Stimulated activated CD4-positive, alpha-beta T cell treated with anti-CD3 and anti-CD28 coated beads, Interleukin-2, amount 100 ng/mL, for 4 hours (primary cell): ENCODE results near the gene NAA16.
A peak's percentile ranks its signal among the peaks of the same experiment; 100 is the strongest.
"Not testable (repeated sequence)": the region's sequence is repeated elsewhere in the genome, so short reads cannot be mapped to it uniquely, and the experiment has no call there.

ENCODE experiments used
- DNase-seq: peaks from one replicate; pipeline ENCODE4 v3.0.0-alpha.2; 2020; ENCODE audit warnings: low read depth

Gene NAA16

DNA sequence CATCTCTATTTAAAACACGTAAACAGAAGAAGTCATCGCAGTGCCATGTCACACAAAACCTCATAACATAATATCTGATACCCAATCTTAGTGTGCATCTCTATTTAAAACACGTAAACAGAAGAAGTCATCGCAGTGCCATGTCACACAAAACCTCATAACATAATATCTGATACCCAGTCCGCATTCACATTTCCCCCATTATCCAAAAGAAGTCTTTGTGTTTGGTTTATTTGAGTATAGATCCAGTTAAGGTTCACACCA lies 45.2 kb downstream of the NAA16 start:
- DNase-seq, result not testable (repeated sequence)

DNA sequence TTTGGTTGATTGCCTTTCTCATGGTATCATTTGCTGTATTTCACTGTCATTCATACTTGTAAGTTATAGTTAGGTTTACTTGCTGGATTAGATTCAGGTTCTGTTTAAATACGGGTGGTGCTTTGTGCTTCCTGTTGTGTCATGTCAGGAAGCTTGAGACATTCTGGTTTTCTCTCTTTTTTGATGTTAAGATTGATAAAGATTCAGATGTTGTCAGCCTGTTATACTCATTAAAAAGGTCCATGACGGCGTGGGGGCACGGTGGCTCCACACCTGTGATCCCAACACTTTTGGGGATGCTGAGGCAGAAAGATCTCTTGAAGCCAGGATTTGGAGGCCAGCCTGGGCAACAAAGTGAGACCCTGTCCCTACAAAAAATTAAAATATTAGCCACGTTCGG lies 45.7 kb downstream of the NAA16 start:
- peak; percentile 10 for DNase-seq

DNA sequence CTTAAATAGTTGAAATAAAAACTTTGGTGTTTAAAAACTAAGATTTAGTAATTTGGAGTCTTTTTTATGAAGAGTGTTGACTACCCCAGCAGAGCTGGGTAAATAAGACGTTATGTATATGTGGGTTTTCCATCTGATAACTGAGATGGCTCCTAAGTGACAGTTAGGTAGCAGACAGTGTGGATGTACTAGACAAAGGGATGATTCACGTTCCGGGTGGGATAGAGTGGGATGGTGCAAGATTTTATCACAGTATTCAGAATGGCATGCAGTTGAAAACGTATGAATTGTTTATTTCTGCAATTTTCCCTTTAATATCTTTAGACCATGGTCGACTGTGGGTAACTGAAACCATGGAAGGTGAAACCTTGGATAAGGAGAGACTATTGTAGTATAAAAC lies 50.4 kb downstream of the NAA16 start:
- DNase-seq, result no peak

DNA sequence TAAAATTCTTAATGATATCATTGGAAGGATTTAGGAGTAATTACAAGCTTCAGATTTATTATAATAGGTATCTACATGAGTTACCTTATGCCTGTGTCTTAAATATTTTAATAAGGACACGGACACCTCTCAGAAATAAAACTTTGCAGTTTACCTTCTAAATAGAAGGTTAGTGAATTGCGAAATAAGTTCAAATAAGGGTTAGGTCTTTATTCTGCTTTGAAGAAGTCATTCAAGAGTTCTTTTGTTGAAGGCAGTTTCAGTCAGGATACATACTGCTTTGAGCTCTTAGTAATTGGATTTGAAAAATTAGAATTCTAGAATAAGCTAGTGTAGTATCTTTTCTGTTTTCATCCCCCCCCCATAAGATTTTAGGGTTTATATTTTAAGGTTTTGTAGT lies 53.0 kb downstream of the NAA16 start:
- DNase-seq, result no peak

DNA sequence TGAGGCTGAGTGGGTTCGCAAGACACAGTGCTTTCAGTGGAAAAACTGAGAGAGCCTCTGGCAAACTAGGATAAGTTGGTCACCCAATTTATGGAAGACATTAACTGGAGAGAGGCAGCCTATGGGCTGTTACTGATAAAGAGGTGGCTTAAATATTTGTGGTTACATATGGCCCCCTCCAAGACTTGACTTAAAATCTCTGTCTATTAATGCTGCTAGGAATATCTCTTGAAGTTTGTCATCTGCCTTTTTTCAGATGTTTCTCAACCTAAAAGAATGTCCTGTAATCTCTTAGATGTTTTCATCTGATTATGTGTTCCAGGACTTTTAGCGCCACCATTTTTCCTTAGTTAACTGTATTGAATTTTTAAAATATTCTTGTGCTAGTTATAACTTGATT lies 54.6 kb downstream of the NAA16 start:
- DNase-seq, result no peak

DNA sequence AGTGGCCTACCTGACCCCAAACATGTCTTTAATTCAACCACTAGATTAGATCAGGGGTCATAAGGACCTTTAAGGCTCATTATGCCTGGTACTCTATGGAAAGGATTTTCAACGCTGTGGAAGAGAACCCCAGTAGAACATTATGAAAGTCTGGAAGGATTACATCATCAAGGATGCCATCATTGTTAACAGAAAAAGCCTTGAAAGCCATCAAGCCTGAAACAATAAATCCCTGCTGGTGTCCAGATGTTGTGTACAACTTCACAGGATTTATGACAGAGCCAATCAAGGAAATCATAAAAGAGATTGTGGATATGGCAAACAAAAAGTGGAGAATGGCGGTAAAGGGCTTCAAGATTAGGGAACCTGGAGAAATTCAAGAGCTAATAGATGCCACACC lies 59.7 kb downstream of the NAA16 start:
- DNase-seq, result no peak

DNA sequence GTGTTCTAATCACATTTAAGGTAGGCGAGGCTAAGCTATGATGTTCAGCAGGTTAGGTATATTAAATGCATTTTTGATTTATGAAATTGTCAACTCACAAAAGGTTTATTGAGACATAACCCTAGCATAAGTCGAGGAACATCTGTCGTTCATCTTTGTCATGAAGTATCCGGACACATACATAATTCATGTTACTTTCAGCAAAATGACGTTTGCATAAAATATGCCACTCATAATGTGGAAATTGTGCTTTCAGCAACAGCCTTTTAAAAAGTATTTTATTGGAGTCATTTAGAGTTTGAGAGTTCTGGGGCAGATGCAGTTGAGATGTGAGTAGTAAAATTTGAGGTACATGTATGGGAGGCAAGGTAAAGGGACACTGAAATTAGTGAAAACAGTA lies 66.4 kb downstream of the NAA16 start:
- DNase-seq, result no peak

DNA sequence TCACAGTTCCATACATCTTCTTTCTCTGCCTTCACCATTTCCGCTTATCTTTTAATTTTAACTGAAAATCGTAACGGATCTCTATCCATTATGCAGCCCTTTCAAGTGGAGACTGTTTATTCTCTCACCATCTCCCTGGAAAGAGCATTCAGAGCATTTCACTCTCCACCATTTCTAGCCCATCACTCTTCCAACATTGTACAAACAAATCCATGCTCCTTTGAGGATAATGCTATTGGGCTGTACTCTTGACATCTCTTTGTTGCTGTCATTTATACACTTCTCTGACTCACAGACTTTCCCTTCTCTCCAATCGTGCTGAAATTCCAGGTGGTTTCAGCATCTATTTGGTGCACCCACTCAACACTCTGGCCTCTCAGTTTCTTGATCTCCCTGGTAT lies 71.4 kb downstream of the NAA16 start:
- no peak for DNase-seq

DNA sequence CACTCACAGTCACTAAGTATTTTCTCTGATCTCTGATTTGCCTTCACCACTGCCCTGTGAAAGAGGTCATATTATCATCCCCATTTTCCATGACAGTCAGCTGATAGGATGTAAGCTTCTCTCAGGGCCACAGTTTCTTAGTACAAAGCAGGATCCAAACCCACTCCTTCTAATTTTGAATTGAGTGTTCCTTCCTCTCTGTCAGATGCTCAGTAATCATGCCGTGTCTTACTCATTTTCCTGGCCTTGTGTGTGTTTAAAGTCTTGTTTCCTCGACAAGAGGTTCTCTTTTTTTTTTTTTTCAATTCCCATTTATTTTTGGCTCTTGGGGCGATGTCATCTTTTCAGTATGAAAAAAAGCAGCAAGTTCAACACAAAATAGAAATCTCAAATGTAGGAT lies 72.3 kb downstream of the NAA16 start:
- no peak for DNase-seq

DNA sequence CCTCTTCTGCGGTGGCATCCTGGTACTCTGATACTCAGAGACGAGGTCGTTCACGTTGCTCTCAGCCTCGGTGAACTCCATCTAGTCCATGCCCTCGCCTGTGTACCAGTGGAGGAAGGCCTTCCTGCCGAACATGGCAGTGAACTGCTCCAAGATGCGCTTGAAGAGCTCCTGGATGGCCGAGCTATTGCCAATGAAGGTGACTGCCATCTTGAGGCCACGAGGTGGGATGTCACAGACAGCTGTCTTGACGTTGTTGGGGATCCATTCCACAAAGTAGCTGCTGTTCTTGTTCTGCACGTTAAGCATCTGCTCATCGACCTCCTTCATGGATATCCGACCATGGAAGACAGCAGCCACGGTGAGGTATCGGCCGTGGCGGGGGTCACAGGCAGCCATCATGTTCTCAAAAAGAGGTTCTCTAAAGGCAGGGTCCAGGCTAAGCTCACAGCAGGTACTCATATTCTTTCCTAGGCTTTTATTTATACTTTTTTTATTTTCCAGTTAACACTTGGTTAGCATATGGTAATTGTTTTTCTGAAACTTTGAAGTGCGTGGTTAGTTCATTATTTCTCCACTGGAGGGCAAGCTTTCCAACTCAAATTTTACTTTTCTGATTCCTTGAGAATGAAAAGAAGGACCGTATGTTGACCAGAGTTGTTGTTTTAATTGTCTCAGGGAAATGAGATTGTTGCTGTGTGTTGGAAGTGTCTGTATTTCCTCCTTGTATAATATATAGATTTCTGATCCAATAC lies 73.9 kb downstream of the NAA16 start:
- DNase-seq, result no peak

DNA sequence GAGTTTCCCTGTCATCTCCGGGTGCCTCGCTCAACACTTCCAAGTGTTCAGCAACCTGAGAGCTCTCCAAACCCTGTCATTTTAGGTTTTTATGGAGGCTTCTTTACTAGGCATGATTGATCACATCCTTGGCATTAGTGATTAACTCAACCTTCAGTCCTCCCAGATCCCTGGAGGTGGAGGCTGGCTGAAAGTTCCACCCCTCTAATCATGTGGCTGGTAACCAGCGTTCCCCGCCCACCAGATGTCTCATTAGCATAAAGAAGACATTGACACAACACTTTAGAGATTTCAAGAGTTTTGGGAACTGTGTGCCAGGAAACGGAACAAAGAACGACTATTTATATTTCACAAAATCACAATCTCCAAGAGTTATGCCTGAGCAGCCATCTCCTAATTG lies 75.1 kb downstream of the NAA16 start:
- no peak for DNase-seq

DNA sequence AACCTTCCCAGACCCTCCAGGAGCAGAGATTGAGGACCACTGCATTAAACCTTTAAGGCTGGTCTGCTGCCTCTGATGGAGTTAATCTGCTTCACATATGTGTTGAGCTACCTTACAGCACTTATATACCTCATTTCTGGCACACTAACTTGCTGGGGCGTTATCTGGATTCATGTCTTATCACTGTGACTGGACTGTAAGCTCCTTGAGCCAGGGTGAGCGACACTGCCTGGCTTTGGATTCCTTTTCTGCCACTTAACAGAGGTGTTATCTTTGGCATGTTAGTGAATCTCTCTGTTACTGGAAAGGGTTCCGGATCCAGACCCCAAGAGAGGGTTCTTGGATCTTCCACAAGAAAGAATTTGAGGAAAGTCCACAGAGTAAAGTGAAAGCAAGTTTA lies 76.5 kb downstream of the NAA16 start:
- no peak for DNase-seq

DNA sequence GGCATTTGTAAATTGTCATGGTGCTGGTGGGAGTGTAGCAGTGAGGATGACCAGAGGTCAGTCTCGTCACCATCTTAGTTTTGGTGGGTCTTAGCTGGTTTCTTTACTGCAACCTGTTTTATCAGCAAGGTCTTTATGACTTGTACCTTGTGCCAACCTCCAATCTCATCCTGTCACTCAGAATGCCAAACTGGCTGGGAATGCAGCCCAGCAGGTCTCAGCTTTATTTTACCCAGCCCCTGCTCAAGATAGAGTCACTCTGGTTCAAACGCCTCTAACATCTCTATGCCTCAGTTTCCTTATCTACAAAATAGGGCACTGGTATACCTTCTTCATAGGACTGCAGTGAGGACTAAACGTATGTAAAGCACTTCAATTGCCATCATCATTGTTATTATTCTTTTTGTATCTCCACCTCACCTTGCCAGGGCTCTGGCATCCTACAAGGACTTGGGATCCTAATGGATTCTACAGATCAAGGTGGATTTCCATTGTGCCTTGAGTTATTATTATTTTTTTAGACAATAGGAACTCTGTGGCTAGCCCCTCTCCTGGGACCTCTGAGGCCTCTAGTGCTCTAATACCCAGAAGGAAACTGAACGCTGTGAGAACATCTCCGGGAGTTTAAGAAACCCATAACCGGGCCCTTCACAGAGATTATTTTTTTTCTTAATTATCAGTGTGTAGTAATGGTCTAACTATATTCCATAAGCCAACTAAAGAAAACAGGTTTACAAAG lies 77.2 kb downstream of the NAA16 start:
- DNase-seq, result no peak

DNA sequence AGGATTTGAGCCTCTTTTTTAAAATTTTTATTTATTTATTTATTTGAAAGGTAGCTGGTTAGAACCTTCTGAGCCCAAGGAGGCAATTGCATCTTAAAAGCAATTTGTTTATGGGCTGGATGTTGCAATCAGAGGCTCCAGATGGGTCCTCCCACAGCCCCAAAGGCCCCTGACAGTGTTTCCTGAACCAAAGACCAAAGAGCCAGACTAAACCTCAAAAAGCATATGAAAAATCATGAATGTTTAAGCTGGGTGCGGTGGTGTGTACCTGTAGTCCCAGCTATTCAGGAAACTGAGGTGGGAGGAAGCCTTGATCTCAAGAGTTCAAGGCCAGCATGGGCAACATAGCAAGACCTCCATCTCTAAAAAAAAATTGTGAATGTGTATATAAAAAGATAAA lies 78.5 kb downstream of the NAA16 start:
- DNase-seq, result no peak

DNA sequence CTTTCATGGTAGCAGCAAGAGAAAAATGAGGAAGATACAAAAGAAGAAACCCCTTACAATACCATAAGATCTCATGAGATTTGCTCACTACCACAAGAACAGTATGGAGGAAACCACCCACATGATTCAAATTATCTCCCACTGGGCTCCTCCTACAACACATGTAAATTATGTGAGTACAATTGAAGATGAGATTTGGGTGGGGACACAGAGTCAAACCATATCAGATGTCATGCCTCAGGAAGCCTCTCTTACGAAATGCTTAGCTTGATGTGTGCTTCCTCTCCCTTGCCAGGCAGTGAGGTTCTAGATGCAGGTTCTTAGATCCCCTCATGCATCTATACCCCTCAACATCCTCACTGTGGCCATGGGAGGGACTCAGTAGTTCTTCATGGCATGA lies 83.1 kb downstream of the NAA16 start:
- no peak for DNase-seq

DNA sequence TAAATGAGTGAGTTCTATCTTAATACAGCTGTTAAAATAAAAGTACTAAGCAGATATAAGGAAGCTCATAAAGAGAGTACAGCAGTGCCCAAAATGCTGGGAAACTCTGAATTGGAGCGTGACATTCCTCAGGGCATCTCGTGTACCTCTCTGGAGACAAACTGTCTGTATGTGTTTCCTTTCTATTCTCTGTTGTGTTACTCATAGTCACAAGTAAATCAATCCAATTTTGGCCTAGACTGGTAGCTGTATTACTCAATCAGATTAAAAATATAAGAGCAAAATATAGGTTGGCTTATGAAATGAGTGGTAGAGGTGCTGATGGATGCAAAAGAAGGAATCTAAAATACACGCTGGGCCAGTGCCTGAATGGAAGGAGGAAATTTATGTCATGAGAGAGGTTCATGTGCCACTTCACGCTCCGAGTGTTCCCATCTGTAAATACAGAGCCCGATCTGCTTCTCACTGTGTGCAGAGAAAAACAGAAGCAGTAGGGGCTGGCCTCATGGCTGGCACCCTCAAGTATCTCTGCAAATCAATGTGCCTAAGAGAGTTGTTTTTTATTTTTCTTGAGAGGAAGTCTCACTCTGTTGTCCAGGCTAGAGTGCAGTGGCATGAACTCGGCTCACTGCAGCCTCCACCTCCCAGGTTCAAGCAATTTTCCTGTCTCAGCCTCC lies 87.6 kb downstream of the NAA16 start:
- DNase-seq, result no peak

DNA sequence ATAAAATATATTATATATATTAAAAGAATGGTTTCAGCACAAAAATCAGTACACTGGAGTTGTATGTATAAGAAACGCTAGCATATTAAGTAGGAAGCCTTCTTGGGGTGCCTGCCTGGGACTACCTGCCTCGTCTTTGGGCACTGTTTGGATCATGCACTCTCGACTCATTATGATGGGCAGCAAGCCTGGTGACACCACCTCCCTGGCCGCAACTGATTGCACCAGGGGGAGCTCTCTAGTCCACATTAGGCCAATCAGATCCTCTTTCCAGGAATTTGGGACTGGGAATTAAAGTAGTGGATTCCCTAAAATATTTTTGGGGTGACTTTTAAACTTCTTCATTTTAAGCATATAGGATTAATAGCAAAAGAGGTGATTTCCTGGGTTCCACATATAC lies 90.3 kb downstream of the NAA16 start:
- DNase-seq, result no peak

DNA sequence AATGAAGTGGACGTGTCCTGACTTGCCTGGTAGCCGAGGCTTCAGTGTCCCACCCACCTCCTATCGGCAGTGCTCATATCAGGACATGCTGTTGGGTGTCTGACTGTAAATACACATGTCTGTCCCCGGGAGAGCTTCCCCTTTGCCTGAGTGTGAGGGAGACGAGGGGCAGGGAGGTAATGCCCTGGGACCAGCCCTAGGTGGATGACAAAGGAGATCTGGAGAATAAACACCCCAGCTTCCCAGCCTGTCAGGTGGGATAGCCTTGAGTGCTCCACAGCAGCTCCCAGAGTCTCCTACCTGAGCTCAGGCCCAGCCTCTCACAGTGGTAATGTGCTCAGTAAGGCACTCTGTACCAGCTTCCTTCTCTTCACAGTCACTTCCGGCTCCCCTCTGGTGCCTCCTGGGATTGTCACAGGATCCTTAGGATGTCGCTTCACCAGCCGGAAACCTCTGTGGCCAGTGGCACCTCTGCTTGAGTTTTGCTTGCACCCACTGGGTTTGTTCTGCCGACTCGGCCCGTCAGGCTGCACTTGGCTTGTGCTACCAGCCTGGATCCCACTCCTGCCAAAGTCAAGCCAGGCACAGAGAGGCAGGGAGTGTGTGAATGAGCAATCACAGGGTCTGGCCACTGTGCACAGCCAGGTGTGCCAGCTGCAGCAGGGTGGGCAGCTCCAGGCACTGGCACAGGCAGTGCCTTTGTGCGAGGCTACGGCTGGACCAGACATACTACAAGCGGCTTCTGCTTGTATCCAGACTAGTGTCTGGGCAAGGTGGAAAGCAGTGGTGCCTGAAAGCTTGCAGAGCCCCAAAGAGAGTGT lies 91.8 kb downstream of the NAA16 start:
- DNase-seq, result no peak

DNA sequence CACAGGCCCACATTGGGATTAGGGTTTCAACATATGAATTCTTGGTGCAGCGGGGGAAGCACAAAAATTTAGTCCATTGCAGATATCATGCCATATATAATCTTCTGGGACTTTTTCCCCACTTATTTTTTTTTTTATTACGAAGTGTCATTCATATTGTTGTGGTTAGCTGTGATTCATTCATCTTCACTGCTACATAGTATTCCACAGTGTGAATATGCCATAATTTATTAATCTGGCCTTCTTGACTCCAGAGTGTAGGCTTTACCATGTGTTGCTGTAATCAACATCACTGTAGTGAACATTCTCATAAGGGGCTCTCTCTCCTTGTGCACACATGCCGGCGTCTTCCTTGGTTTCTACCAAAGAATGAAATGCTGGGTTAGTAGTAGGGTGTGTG lies 92.9 kb downstream of the NAA16 start:
- DNase-seq, result no peak

DNA sequence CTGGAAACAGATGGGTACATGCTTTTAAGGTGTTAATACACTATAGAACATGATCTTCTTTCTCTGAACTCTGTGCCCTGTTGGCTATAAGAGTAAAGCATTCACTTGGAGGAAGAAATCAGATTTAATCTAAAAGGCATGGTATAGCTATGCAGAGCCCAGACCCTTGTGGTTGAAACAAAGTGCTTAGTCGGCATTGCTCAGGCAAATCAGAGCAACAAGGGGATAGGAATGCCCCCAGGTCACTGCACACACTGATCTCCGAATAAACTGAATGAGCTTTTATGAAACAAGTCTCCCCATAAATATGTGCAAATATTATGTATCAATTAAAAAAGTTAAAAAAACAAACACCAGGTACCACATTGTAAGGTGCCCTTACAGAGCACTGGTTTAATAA lies 94.3 kb downstream of the NAA16 start:
- DNase-seq, result no peak

DNA sequence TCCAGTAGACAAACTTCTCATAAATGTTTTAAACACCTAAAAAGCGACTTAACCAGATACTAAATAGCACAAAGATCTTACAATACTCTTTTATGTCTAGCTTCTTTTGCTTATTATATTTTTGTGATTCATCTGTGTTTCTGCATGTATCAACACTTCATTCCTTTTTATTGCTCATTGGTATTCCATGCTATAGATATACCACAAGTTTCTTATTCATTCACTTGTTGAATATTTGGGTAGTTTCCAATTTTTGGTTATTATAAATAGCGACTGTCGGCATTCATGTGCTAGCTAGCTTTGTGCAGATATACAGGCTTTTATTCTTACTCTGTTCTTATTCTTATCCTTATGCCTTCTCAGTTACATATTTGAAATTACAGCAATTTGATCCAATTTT lies 96.3 kb downstream of the NAA16 start:
- DNase-seq, result no peak

DNA sequence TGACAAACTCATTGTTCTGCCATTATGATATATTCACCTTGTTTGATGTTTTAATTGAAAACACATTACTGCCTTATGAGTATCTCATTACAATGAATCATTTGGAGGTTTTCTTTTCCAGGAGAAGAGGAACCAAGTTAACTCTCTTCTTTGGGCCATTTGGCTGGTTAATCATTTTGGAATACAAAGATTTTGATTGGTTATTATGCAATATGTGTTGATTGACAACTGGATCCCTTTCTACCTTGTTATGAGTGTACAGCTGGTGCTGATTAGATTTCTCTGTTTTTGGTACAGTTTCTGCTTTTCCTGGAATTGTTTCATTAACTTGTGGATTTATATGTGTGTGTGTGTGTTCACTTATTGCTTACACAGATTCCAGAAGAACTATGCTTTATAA lies 97.1 kb downstream of the NAA16 start:
- DNase-seq, result no peak

DNA sequence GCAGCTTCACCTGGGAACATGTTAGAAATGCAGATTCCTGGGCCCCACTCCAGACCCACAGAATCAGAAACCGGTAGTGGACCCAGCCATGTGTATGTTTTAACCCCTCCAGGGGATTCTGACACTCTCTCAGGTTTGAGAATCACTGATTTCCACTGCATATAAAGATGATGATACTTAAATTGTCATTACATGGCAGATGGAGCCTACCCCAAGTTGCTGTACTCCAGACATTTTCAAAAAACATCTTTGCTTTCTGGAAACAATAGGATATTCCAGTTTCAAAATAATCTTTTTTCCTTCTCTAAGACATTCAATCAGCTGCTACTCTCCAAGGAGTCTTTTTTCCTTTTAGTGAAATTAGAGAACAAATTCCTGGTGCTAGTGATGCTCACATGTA lies 97.7 kb downstream of the NAA16 start:
- no peak for DNase-seq
